GM19372 (cell line): ENCODE measurements around the gene IL1R2.

Experiments used
- ATAC-seq: cut with Tn5 transposase; IDR thresholded peaks from one replicate; pipeline ENCODE4 v1.9.1; 2021; ENCODE audit warnings: mild to moderate bottlenecking, low read depth, moderate library complexity; ENCODE audit not compliant: unreplicated experiment

The IL1R2 gene

GRCh38 chr2:101991721-101992145 lies at the start of gene IL1R2:
Gene IL1R2, plus strand, starts transcription at chr2:101991960. Its CDS starts 16,616 bp downstream, at chr2:102008576.
- no peak for ATAC-seq

GRCh38 chr2:101942851-101943250 lies 48.9 kb upstream of the IL1R2 start:
- no peak for ATAC-seq

GRCh38 chr2:101946372-101947039 lies 45.3 kb upstream of the IL1R2 start:
- no peak for ATAC-seq

GRCh38 chr2:101947374-101947773 lies 44.4 kb upstream of the IL1R2 start:
- no peak for ATAC-seq

GRCh38 chr2:101948625-101949155 lies 43.1 kb upstream of the IL1R2 start:
- ATAC-seq = no peak

GRCh38 chr2:101949304-101949703 lies 42.5 kb upstream of the IL1R2 start:
- ATAC-seq = no peak

- no peak for ATAC-seq
Observed at GRCh38 chr2:101951296-101951695, 40.5 kb upstream of the IL1R2 start.

- ATAC-seq = no peak
Observed at GRCh38 chr2:101952551-101952950, 39.2 kb upstream of the IL1R2 start.

GRCh38 chr2:101956465-101957438 lies 35.0 kb upstream of the IL1R2 start:
- no peak for ATAC-seq

- ATAC-seq = no peak
Observed at GRCh38 chr2:101958061-101958460, 33.7 kb upstream of the IL1R2 start.

GRCh38 chr2:101960819-101961337 lies 30.9 kb upstream of the IL1R2 start:
- no peak for ATAC-seq

GRCh38 chr2:101961338-101962191 lies 30.2 kb upstream of the IL1R2 start:
- no peak for ATAC-seq

GRCh38 chr2:101962309-101962708 lies 29.5 kb upstream of the IL1R2 start:
- ATAC-seq = no peak

GRCh38 chr2:101963198-101963597 lies 28.6 kb upstream of the IL1R2 start:
- no peak for ATAC-seq

GRCh38 chr2:101967826-101968513 lies 23.8 kb upstream of the IL1R2 start:
- no peak for ATAC-seq

- no peak for ATAC-seq
Observed at GRCh38 chr2:101969723-101970122, 22.0 kb upstream of the IL1R2 start.

GRCh38 chr2:101970901-101971300 lies 20.9 kb upstream of the IL1R2 start:
- no peak for ATAC-seq

- no peak for ATAC-seq
Observed at GRCh38 chr2:101971836-101972235, 19.9 kb upstream of the IL1R2 start.

GRCh38 chr2:101972621-101973434 lies 18.9 kb upstream of the IL1R2 start:
- ATAC-seq = no peak
